GM12872 (cell line): ENCODE results near the gene FIGNL1.
A peak's percentile ranks its signal among the peaks of the same experiment; 100 is the strongest.

Experiments used
- CTCF ChIP-seq: IDR thresholded peaks from 3 replicates; pipeline ENCODE4 v1.5.1; 2011; ENCODE audit warnings: low read depth, mild to moderate bottlenecking, low read length, moderate library complexity; ENCODE audit not compliant: insufficient read depth

FIGNL1 gene

GRCh38 chr7:50423860-50424259 is 26.3 kb downstream of the FIGNL1 start:
- TF ChIP-seq CTCF: no peak

DNA sequence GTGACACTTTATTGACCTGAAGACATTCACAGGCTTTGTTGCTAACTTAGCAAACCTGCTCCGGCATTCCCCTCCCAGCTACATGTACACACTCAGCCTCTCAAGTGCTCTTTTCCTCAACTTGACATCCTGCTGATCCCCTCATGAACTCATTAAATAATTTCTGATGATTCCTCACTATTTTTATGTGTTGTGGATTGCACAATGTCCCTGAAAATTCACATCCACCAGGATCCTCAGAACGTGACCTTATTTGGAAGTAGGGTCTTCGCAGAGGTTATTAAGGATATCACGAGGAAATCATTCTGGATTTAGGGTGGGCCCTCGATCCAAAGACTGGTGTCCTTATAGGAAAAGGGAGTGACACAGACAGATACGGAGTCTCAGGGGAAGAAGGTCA is 27.3 kb downstream of the FIGNL1 start:
- TF ChIP-seq CTCF: no peak

- TF ChIP-seq CTCF: no peak
Observed at GRCh38 chr7:50421043-50421442, 29.1 kb downstream of the FIGNL1 start.

DNA sequence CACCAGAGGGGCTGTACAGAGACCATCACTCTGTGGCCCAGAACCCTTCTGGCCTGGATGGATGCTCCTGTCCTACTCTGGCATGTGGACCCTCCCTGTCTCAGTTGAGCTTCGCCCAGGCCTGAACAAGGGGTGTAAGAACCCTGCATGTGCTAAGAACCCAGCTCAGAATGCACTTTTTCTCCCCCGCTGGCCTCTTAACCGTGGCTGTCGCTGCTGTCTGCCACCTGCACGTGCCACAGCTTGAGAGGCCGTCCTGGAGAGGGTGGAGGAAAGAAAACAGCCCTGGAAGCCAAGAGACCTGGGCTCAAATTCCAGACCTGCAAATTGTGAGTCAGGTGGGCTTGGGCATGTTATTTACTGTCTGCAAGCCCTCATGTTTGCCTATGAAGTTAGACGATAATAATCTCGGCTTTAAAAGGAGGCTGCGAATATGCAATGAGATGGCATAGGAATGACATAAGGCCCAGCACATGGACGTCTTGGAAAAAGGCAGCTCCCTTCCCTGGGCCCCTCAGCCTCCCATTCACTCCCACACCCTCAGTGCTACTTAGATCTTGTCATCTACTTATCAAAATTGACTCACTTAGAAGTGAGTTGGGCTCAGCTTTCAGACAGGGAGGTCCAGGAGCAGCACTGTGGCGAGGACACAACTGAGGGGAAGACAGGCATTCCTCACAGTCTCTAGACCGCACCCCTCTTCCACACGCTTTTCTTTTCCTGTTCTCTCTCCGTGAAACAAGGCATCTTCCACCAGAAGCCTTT is 31.4 kb downstream of the FIGNL1 start:
- TF ChIP-seq CTCF: no peak

DNA sequence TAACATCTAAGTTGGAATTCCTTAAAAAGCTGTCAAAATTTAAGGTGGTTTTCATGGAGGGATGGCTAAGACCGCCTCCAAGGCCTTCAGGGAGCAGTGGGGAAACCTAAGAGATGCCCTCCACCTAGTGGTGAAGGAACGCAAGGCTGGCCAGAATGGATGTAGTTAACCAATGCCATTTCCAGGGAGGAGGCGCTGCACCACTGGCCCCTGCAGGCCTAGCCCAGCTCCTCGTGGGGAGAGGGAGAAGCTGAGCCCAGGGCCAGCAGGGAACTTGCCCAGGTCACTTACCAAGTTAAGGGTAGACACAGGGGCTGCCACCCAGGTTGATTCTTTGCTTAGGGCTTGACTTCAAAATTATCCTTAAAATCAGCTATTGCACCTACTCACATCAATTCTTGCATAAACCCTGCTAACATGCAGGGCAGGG is 32.0 kb downstream of the FIGNL1 start:
- peak; percentile 98 for TF ChIP-seq CTCF

DNA sequence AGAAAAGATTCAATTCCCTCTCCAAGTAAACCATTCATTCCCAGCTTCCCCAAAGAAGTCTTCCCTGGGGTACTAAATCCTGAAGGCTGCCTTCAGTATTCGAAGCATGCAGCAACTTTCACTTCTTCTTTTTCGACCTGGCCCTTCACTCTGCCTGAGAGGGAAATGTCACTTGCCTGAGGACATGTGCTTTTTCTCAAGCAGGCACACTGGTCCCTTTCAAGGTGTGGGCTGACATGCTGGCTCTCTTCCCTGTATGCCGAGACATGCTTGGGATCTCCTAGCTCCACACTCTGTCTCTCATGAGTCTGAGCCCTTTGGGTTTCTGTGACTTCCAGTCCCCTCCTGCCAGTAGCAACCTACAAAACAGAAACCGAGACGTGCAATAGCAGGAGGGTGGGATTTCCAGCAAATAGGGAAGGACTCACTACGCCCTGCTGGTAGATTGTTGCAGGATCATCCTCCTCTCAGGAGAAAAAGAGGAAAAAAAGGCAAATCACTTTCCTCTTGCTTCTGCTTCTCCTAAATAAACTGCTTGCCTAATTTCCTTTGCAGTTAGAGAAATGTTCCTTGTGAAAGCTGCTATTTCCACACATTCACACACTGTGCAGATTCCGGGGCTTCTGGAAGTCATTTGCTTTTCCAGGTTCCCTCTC is 33.5 kb downstream of the FIGNL1 start:
- no peak for TF ChIP-seq CTCF

DNA sequence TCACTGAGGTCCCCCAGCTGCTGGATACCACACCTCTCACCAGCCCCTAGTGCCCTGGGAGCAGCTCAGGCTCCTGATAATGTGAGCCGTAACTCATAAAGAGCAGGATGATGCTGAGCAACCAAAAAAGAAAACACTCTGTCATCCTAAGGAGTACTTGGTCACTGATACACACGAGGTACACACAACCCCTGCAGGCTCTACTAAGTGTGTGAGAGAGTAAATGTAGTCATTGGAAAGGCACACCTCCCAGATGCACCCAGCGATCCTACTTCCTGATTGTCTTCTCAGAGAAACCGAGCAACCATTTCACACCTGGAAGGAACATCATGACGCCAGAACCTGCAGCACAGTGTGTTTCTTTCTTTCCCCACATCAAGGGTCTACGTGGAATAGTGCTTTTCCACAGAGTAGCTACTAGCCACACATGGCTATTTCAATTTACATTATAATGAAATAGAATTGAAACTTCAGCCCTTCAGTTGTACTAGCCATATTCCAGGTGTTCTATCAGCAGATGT is 34.2 kb downstream of the FIGNL1 start:
- TF ChIP-seq CTCF: no peak
